GM12891 (cell line): Measurements from ENCODE around the gene SOX10.
"Not testable (repeated sequence)": the region's sequence is repeated elsewhere in the genome, so short reads cannot be mapped to it uniquely, and the experiment has no call there.

Experiments
- POLR2A ChIP-seq: IDR thresholded peaks from 2 replicates; pipeline ENCODE4 v1.6.1; 2011; ENCODE audit warnings: low read depth, low read length, control low read depth
- POLR2AphosphoS5 ChIP-seq: IDR thresholded peaks from 2 replicates; pipeline ENCODE4 v1.6.1; 2011; ENCODE audit warnings: low read depth, low read length, control low read depth

DNA sequence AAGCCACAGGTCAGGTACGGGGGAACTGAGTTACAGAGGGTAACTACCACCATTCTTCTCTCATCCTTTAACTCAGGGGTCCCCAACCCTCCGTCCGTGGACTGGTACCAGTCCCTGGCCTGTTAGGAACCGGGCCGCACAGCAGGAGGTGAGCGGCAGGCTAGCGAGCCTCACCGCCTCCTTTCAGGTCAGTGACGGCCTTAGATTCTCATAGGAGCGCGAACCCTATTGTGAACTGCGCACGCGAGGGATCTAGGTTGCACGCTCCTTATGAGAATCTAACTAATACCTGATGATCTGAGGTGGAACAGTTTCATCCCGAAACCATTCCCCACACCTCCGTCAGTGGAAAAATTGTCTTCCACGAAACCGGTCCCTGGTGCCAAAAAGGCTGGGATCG lies 31.7 kb downstream of the SOX10 start:
- TF ChIP-seq POLR2AphosphoS5, POLR2A: not testable (repeated sequence)
